GM12878 (cell line): ENCODE data around the gene MAP1LC3A. TPM values are rescaled to one million over a fixed set of nuclear protein-coding genes. Genes with fewer than 3 reads are reported as not detected.

Source experiments
- ATAC-seq: fragments of 200-7000 bp; cut with Tn5 transposase; 3 replicates; pipeline ENCODE4 v1.9.1; 2020; ENCODE audit warnings: mild to moderate bottlenecking, moderate library complexity
- BruUV-seq: library from RNA; stranded (reverse); fragments of 400-500 nt; replicated peaks from 2 replicates; lab custom pipeline; 2021; lab: Mats Ljungman, UMichigan
- CTCF ChIA-PET: fragments of 300-600 bp; sonication (Branson Sonifier 250); formaldehyde crosslinking; extraction: SDS; loops from one replicate; lab custom pipeline; 2021; ENCODE audit warnings: inconsistent platforms; lab: Yijun Ruan, JAX
- POLR2A ChIA-PET: fragments of 350-600 bp; formaldehyde crosslinking; extraction: SDS; loops from one replicate; lab custom pipeline; 2021; ENCODE audit warnings: inconsistent platforms; lab: Charles Lee
- RAD21 ChIA-PET: fragments of 300-600 bp; sonication (Branson Sonifier 250); formaldehyde crosslinking; loops from one replicate; lab custom pipeline; 2023; ENCODE audit warnings: antibody characterized with exemption; ENCODE audit not compliant: unreplicated experiment; lab: Charles Lee
- SMC1A ChIA-PET: fragments of 300-600 bp; sonication (Branson Sonifier 250); formaldehyde crosslinking; loops from one replicate; lab custom pipeline; 2023; ENCODE audit not compliant: unreplicated experiment, uncharacterized antibody; lab: Charles Lee
- DNase-seq: peaks from one replicate; pipeline ENCODE4 v3.0.0-alpha.2; 2011; ENCODE audit warnings: low read depth, low spot score
- FAIRE-seq: peaks from 3 replicates; lab custom pipeline; 2011; peaks lifted over from hg19 to GRCh38; lab: Jason Lieb, UNC
- H2AFZ ChIP-seq: 2 replicates; pipeline ENCODE4 v1.6.0; 2011; ENCODE audit warnings: low read depth, low read length, control low read depth; ENCODE audit not compliant: control insufficient read depth
- H3K27ac ChIP-seq: 2 replicates; pipeline ENCODE4 v1.5.1; 2011; ENCODE audit warnings: control low read depth; ENCODE audit not compliant: control insufficient read depth, insufficient read depth
- H3K27me3 ChIP-seq, 2 experiments: replicated peaks in 1 of 2; 2 replicates each; pipeline versions ENCODE4 v1.6.0 to v1.6.1; 2011; ENCODE audit warnings: low read length in 1 of 2; ENCODE audit not compliant: control insufficient read depth in 2 of 2, insufficient read depth in 2 of 2
- H3K36me3 ChIP-seq, 2 experiments: 2 replicates each; pipeline ENCODE4 v1.5.1; 2011; ENCODE audit warnings: low read length in 1 of 2; ENCODE audit not compliant: control insufficient read depth in 2 of 2, insufficient read depth in 2 of 2
- H3K4me1 ChIP-seq: 2 replicates; pipeline ENCODE4 v1.6.1; 2011; ENCODE audit warnings: mild to moderate bottlenecking, low read length, moderate library complexity, mixed read lengths; ENCODE audit not compliant: control insufficient read depth, insufficient read depth
- H3K4me2 ChIP-seq: 2 replicates; pipeline ENCODE4 v1.6.0; 2011; ENCODE audit warnings: control low read depth; ENCODE audit not compliant: control insufficient read depth, insufficient read depth
- H3K4me3 ChIP-seq: fragments of 200-600 bp; sonication (generic); 2 replicates; pipeline ENCODE4 v1.5.1; 2016
- H3K79me2 ChIP-seq: 2 replicates; pipeline ENCODE4 v1.6.0; 2011; ENCODE audit warnings: low read length; ENCODE audit not compliant: control insufficient read depth, insufficient read depth
- H3K9ac ChIP-seq: 2 replicates; pipeline ENCODE4 v1.8.0; 2011; ENCODE audit warnings: low read length, control low read depth, mixed read lengths; ENCODE audit not compliant: control insufficient read depth, insufficient read depth
- H3K9me3 ChIP-seq: replicated peaks from 3 replicates; pipeline ENCODE4 v1.5.1; 2011; ENCODE audit warnings: mild to moderate bottlenecking, low read length; ENCODE audit not compliant: control insufficient read depth, insufficient read depth
- H4K20me1 ChIP-seq: 2 replicates; pipeline ENCODE4 v1.6.0; 2011; ENCODE audit not compliant: control insufficient read depth, insufficient read depth
- BACH1 ChIP-seq: fragments of 450-650 bp; IDR thresholded peaks from 2 replicates; pipeline ENCODE4 v1.6.1; 2017; ENCODE audit warnings: mild to moderate bottlenecking, borderline replicate concordance
- CBX5 ChIP-seq: sonication (generic); IDR thresholded peaks from 2 replicates; pipeline ENCODE4 v1.6.1; 2016; ENCODE audit warnings: low read depth, moderate library complexity, mild to moderate bottlenecking, inconsistent platforms
- JUNB ChIP-seq: IDR thresholded peaks from 2 replicates; pipeline ENCODE4 v1.6.1; 2016; ENCODE audit warnings: antibody characterized with exemption, mild to moderate bottlenecking
- LARP7 ChIP-seq: fragments of 450-650 bp; IDR thresholded peaks from 2 replicates; pipeline ENCODE4 v1.6.1; 2017; ENCODE audit warnings: mild to moderate bottlenecking
- SMAD1 ChIP-seq: fragments of 450-650 bp; IDR thresholded peaks from 2 replicates; pipeline ENCODE4 v1.6.1; 2018; ENCODE audit warnings: mild to moderate bottlenecking, low read depth; ENCODE audit not compliant: partially characterized antibody
- SMAD5 ChIP-seq: IDR thresholded peaks from 2 replicates; pipeline ENCODE4 v1.6.1; 2016; ENCODE audit warnings: antibody characterized with exemption, low read depth
- SREBF1 ChIP-seq: IDR thresholded peaks from 2 replicates; pipeline ENCODE4 v1.6.1; 2012; ENCODE audit warnings: mild to moderate bottlenecking, low read length
- WRNIP1 ChIP-seq: IDR thresholded peaks from 2 replicates; pipeline ENCODE4 v1.6.1; 2011; ENCODE audit warnings: low read depth, low read length, improper control_type of control experiment, borderline replicate concordance
- WGBS: methylation state at CpG from one replicate; pipeline ENCODE4 v1.1.6; 2016; ENCODE audit warnings: low lambda C conversion rate; ENCODE audit not compliant: insufficient replicate concordance, insufficient coverage; ENCODE audit errors: missing lambda C conversion rate; 5-methylcytosine and 5-hydroxymethylcytosine counted together
- in situ Hi-C: fragments of 300-500 bp; cut with MboI; formaldehyde crosslinking; loops from 9 replicates; pipeline ENCODE4 v1.14.3; 2018; ENCODE audit warnings: mixed read lengths
- intact Hi-C: fragments of 100-400 bp; cut with micrococcal nuclease; formaldehyde crosslinking; loops from one replicate; pipeline ENCODE4 v1.14.2; 2022; ENCODE audit not compliant: unreplicated experiment
- polyA plus RNA-seq, 11 experiments: library from polyadenylated mRNA; depleted of rRNA in 4 of 11; unstranded in 6 of 11; stranded (reverse) in 5 of 11; fragments of >200 nt; fragmentation: Nextera tagmentation in 4 of 11; fragmentation: Illumina TruSeq in 1 of 11; extraction: Ambion mirVana in 4 of 11; extraction: Trizol in 1 of 11; gene quantifications; 1 replicate in 1 of 11; 2 replicates in 10 of 11; pipeline versions ENCODE4 v1.2.1 to v1.2.3, GENCODE V29; 2011 to 2016; ENCODE audit warnings: inconsistent platforms in 2 of 11, missing spikeins in 2 of 11, low read depth in 1 of 11
- total RNA-seq, 4 experiments: library from RNA; depleted of rRNA in 3 of 4; stranded (reverse); fragments of >200 nt in 3 of 4; fragmentation: Illumina TruSeq in 1 of 4; extraction: Trizol in 1 of 4; gene quantifications; 2 replicates each; pipeline versions ENCODE4 v1.2.1 to v1.2.3, GENCODE V29; 2013 to 2021
- TF ChIP-seq, protein P1 (sequence below): IDR thresholded peaks from 2 replicates; pipeline ENCODE4 v1.6.1; 2012; ENCODE audit warnings: low read depth, low read length, improper control_type of control experiment
- TF ChIP-seq, protein P2 (sequence below): fragments of 450-650 bp; IDR thresholded peaks from 2 replicates; pipeline ENCODE4 v1.6.1; 2017; ENCODE audit warnings: mild to moderate bottlenecking, moderate library complexity
- TF ChIP-seq, protein P3 (sequence below): IDR thresholded peaks from 2 replicates; pipeline ENCODE4 v1.6.1; 2012; ENCODE audit warnings: low read length, inconsistent platforms
- TF ChIP-seq, protein P4 (sequence below): fragments of 450-650 bp; IDR thresholded peaks from 2 replicates; pipeline ENCODE4 v1.6.1; 2017; ENCODE audit warnings: mild to moderate bottlenecking, low read depth, inconsistent platforms; ENCODE audit not compliant: poor library complexity, severe bottlenecking
- TF ChIP-seq, protein P5 (sequence below): fragments of 150-350 bp; IDR thresholded peaks from 2 replicates; pipeline ENCODE4 v1.6.1; 2016; ENCODE audit warnings: low read depth, low read length

MAP1LC3A gene
- total and polyA plus RNA-seq, 10 of the 15 experiments (the other 5 are each of a cell fraction or from before 2014, with no cell fraction given): 0.27 to 1.2 (median 0.39) TPM; not detected in 4

DNA sequence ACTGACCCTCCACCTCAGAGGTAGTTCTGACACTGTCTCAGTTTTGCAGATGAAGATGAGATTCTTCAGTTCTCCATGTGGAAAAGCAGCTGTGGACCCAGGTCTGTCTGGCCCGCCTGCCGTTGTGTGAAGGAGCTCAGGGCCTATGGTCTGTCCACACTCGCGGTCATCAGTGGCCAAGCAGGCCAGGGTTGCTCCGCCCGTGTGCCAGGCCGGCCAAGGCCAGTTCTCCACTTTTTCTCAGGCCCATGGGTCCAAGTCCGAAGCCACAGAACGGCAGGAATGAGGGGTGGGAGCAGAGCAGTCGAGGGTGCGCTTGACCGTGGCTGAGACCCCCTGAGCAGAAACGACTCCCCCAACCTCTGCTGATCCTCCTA lies 8.6 kb upstream of the MAP1LC3A start:
- H3K9ac ChIP-seq: no peak overlapping the region
- WGBS: 77% methylated on average over 13 of the region's 13 CpGs
- POLR2A ChIA-PET: no interaction called here
- TF ChIP-seq CBX5 (no peak), LARP7 (no peak), BACH1 (no peak), JUNB (no peak), WRNIP1 (no peak), SMAD5 (no peak), SREBF1 (no peak), SMAD1 (no peak)
- TF ChIP-seq, protein P1, sequence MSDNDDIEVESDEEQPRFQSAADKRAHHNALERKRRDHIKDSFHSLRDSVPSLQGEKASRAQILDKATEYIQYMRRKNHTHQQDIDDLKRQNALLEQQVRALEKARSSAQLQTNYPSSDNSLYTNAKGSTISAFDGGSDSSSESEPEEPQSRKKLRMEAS: no peak
- TF ChIP-seq, protein P2, sequence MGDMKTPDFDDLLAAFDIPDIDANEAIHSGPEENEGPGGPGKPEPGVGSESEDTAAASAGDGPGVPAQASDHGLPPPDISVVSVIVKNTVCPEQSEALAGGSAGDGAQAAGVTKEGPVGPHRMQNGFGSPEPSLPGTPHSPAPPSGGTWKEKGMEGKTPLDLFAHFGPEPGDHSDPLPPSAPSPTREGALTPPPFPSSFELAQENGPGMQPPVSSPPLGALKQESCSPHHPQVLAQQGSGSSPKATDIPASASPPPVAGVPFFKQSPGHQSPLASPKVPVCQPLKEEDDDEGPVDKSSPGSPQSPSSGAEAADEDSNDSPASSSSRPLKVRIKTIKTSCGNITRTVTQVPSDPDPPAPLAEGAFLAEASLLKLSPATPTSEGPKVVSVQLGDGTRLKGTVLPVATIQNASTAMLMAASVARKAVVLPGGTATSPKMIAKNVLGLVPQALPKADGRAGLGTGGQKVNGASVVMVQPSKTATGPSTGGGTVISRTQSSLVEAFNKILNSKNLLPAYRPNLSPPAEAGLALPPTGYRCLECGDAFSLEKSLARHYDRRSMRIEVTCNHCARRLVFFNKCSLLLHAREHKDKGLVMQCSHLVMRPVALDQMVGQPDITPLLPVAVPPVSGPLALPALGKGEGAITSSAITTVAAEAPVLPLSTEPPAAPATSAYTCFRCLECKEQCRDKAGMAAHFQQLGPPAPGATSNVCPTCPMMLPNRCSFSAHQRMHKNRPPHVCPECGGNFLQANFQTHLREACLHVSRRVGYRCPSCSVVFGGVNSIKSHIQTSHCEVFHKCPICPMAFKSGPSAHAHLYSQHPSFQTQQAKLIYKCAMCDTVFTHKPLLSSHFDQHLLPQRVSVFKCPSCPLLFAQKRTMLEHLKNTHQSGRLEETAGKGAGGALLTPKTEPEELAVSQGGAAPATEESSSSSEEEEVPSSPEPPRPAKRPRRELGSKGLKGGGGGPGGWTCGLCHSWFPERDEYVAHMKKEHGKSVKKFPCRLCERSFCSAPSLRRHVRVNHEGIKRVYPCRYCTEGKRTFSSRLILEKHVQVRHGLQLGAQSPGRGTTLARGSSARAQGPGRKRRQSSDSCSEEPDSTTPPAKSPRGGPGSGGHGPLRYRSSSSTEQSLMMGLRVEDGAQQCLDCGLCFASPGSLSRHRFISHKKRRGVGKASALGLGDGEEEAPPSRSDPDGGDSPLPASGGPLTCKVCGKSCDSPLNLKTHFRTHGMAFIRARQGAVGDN: no peak
- TF ChIP-seq, protein P3, sequence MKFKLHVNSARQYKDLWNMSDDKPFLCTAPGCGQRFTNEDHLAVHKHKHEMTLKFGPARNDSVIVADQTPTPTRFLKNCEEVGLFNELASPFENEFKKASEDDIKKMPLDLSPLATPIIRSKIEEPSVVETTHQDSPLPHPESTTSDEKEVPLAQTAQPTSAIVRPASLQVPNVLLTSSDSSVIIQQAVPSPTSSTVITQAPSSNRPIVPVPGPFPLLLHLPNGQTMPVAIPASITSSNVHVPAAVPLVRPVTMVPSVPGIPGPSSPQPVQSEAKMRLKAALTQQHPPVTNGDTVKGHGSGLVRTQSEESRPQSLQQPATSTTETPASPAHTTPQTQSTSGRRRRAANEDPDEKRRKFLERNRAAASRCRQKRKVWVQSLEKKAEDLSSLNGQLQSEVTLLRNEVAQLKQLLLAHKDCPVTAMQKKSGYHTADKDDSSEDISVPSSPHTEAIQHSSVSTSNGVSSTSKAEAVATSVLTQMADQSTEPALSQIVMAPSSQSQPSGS: no peak
- TF ChIP-seq, protein P4, sequence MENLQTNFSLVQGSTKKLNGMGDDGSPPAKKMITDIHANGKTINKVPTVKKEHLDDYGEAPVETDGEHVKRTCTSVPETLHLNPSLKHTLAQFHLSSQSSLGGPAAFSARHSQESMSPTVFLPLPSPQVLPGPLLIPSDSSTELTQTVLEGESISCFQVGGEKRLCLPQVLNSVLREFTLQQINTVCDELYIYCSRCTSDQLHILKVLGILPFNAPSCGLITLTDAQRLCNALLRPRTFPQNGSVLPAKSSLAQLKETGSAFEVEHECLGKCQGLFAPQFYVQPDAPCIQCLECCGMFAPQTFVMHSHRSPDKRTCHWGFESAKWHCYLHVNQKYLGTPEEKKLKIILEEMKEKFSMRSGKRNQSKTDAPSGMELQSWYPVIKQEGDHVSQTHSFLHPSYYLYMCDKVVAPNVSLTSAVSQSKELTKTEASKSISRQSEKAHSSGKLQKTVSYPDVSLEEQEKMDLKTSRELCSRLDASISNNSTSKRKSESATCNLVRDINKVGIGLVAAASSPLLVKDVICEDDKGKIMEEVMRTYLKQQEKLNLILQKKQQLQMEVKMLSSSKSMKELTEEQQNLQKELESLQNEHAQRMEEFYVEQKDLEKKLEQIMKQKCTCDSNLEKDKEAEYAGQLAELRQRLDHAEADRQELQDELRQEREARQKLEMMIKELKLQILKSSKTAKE: no peak
- TF ChIP-seq, protein P5, sequence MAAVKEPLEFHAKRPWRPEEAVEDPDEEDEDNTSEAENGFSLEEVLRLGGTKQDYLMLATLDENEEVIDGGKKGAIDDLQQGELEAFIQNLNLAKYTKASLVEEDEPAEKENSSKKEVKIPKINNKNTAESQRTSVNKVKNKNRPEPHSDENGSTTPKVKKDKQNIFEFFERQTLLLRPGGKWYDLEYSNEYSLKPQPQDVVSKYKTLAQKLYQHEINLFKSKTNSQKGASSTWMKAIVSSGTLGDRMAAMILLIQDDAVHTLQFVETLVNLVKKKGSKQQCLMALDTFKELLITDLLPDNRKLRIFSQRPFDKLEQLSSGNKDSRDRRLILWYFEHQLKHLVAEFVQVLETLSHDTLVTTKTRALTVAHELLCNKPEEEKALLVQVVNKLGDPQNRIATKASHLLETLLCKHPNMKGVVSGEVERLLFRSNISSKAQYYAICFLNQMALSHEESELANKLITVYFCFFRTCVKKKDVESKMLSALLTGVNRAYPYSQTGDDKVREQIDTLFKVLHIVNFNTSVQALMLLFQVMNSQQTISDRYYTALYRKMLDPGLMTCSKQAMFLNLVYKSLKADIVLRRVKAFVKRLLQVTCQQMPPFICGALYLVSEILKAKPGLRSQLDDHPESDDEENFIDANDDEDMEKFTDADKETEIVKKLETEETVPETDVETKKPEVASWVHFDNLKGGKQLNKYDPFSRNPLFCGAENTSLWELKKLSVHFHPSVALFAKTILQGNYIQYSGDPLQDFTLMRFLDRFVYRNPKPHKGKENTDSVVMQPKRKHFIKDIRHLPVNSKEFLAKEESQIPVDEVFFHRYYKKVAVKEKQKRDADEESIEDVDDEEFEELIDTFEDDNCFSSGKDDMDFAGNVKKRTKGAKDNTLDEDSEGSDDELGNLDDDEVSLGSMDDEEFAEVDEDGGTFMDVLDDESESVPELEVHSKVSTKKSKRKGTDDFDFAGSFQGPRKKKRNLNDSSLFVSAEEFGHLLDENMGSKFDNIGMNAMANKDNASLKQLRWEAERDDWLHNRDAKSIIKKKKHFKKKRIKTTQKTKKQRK: no peak

More for the DNA sequence above, 8.6 kb upstream of the MAP1LC3A start:
- H3K4me2 ChIP-seq: no peak overlapping the region
- in situ Hi-C loops (no loop called here), intact Hi-C loops (no loop called here)
- FAIRE-seq: no peak
- H3K27me3 ChIP-seq: no peaks in the 10 kb centered on the region
- BruUV-seq: no TSS peak
- ChIA-PET RAD21 (no interaction called here), CTCF (interaction anchor here (1.0 kb wide), 1 partner anchor 11 kb away, joined by 3 read pairs; no protein-coding TSS in a partner anchor), SMC1A (no interaction called here)
- no peak overlapping the region for H2AFZ ChIP-seq
- ATAC-seq: no peak
- no peaks in the 10 kb centered on the region for H3K79me2 ChIP-seq
- H3K4me3 ChIP-seq: no peak overlapping the region
- no peaks in the 10 kb centered on the region for H3K4me1 ChIP-seq
- no peaks in the 10 kb centered on the region for H4K20me1 ChIP-seq
- no peak overlapping the region for H3K27ac ChIP-seq
- DNase-seq: no peak
- H3K9me3 ChIP-seq: no peaks in the 10 kb centered on the region
- no peaks in the 10 kb centered on the region for H3K36me3 ChIP-seq
